ENCODE results near the gene CAMTA1. TPM values are rescaled to one million over a fixed set of nuclear protein-coding genes. Genes with fewer than 3 reads are reported as not detected.
"Not testable (repeated sequence)": the region's sequence is repeated elsewhere in the genome, so short reads cannot be mapped to it uniquely, and the experiment has no call there.

CAMTA1 gene
- total RNA-seq, 1 experiment from 2014 or later: 82.2 TPM

GRCh38 chr1:7159116-7159781, 374.0 kb downstream of the CAMTA1 start:
- no TSS peak for BruUV-seq (replicated peaks)

GRCh38 chr1:7168554-7168953, 383.3 kb downstream of the CAMTA1 start:
- H3K4me3 ChIP-seq (ENCODE audit: low read depth in 2 of 2, low read length in 2 of 2); intact Hi-C loops (cut with micrococcal nuclease; ENCODE audit: unreplicated experiment); ATAC-seq; POLR2A ChIA-PET; H3K4me1 ChIP-seq (ENCODE audit: control insufficient read depth, insufficient read depth, low read length); H3K9me3 ChIP-seq (ENCODE audit: control insufficient read depth, insufficient read depth, low read depth, low read length); H3K27me3 ChIP-seq (ENCODE audit: control insufficient read depth, insufficient read depth, low read length); H3K36me3 ChIP-seq (ENCODE audit: control insufficient read depth, insufficient read depth, low read length); H3K27ac ChIP-seq (ENCODE audit: low read length); CTCF ChIA-PET; BruUV-seq (replicated peaks); in situ Hi-C loops (cut with HindIII; ENCODE audit: low pct_unique_long_range_greater_than_20kb, low sequenced_read_pairs); DNase-seq (ENCODE audit: low read depth, low spot score): not testable (repeated sequence)

More at GRCh38 chr1:7159116-7159781, 374.0 kb downstream of the CAMTA1 start:
- intact Hi-C loops (cut with micrococcal nuclease; ENCODE audit: unreplicated experiment) (no loop called here), in situ Hi-C loops (cut with HindIII; ENCODE audit: low pct_unique_long_range_greater_than_20kb, low sequenced_read_pairs) (no loop called here)
- ChIA-PET POLR2A (no interaction called here), CTCF (no interaction called here)
- Histone ChIP-seq H3K27ac (ENCODE audit: low read length) (no peak overlapping the region), H3K9me3 (ENCODE audit: control insufficient read depth, insufficient read depth, low read depth, low read length) (no peaks in the 10 kb centered on the region), H3K4me3 (ENCODE audit: low read depth in 2 of 2, low read length in 2 of 2) (no peak overlapping the region), H3K4me1 (ENCODE audit: control insufficient read depth, insufficient read depth, low read length) (no peaks in the 10 kb centered on the region), H3K27me3 (ENCODE audit: control insufficient read depth, insufficient read depth, low read length) (no peaks in the 10 kb centered on the region), H3K36me3 (ENCODE audit: control insufficient read depth, insufficient read depth, low read length) (no peaks in the 10 kb centered on the region)
- ATAC-seq: no peak
- DNase-seq (ENCODE audit: low read depth, low spot score): no peak
- no peak for TF ChIP-seq REST (IDR thresholded peaks at IDR 0.05; ENCODE audit: insufficient read depth in 1 of 2, low read depth in 2 of 2, low read length in 1 of 2)
- no peak for TF ChIP-seq SIN3A (IDR thresholded peaks at IDR 0.05; ENCODE audit: borderline replicate concordance, insufficient read depth, low read depth, low read length)
- TF ChIP-seq CTCF (IDR thresholded peaks at IDR 0.05): no peak
- TF ChIP-seq TCF7L2 (IDR thresholded peaks at IDR 0.05; ENCODE audit: low read depth, low read length): no peak
- no peak for TF ChIP-seq POLR2AphosphoS5 (IDR thresholded peaks at IDR 0.05; ENCODE audit: low read depth, low read length)

GRCh38 chr1:7171168-7171567, 385.9 kb downstream of the CAMTA1 start:
- in situ Hi-C loops (cut with HindIII; ENCODE audit: low pct_unique_long_range_greater_than_20kb, low sequenced_read_pairs) (no loop called here), intact Hi-C loops (cut with micrococcal nuclease; ENCODE audit: unreplicated experiment) (no loop called here)
- ChIA-PET CTCF (no interaction called here), POLR2A (no interaction called here)
- BruUV-seq (replicated peaks): no TSS peak
- DNase-seq (ENCODE audit: low read depth, low spot score): no peak
- H3K27me3 ChIP-seq (ENCODE audit: control insufficient read depth, insufficient read depth, low read length): peaks cover 4% of the 10 kb centered on the region; the same call in 1 of the 2 replicates
- no peak overlapping the region for H3K27ac ChIP-seq (ENCODE audit: low read length)
- H3K4me1 ChIP-seq (ENCODE audit: control insufficient read depth, insufficient read depth, low read length): no peaks in the 10 kb centered on the region
- ATAC-seq: no peak
- H3K9me3 ChIP-seq (ENCODE audit: control insufficient read depth, insufficient read depth, low read depth, low read length): no peaks in the 10 kb centered on the region
- no peak for TF ChIP-seq POLR2AphosphoS5 (IDR thresholded peaks at IDR 0.05; ENCODE audit: low read depth, low read length)
- TF ChIP-seq TCF7L2 (IDR thresholded peaks at IDR 0.05; ENCODE audit: low read depth, low read length): no peak
- no peak for TF ChIP-seq REST (IDR thresholded peaks at IDR 0.05; ENCODE audit: insufficient read depth in 1 of 2, low read depth in 2 of 2, low read length in 1 of 2)
- no peak for TF ChIP-seq SIN3A (IDR thresholded peaks at IDR 0.05; ENCODE audit: borderline replicate concordance, insufficient read depth, low read depth, low read length)
- TF ChIP-seq CTCF (IDR thresholded peaks at IDR 0.05): no peak
- H3K4me3 ChIP-seq (ENCODE audit: low read depth in 2 of 2, low read length in 2 of 2): no peak overlapping the region
- H3K36me3 ChIP-seq (ENCODE audit: control insufficient read depth, insufficient read depth, low read length): no peaks in the 10 kb centered on the region
